Endothelial cell of umbilical vein (primary cell): ENCODE results near the gene CREB3. TPM values are rescaled to one million over a fixed set of nuclear protein-coding genes. Genes with fewer than 3 reads are reported as not detected.

ENCODE experiments used
- BruUV-seq: library from RNA; stranded (reverse); fragments of 400-500 nt; replicated peaks from 2 replicates; lab custom pipeline; 2021; lab: Mats Ljungman, UMichigan
- CTCF ChIA-PET: fragments of 300-600, 350-600 bp; sonication (Branson Sonifier 250); formaldehyde crosslinking; loops from one replicate; lab custom pipeline; 2021; ENCODE audit warnings: antibody characterized with exemption, inconsistent platforms; lab: Charles Lee
- POLR2A ChIA-PET: fragments of 300-600, 350-600 bp; sonication (Branson Sonifier 250); formaldehyde crosslinking; loops from one replicate; lab custom pipeline; 2021; ENCODE audit warnings: antibody characterized with exemption, inconsistent platforms; lab: Charles Lee
- DNase-seq: peaks from one replicate; pipeline ENCODE4 v3.0.0-alpha.2; 2011; ENCODE audit warnings: low read depth, low spot score
- FAIRE-seq: peaks from 2 replicates; lab custom pipeline; 2011; peaks lifted over from hg19 to GRCh38; lab: Jason Lieb, UNC
- H2AFZ ChIP-seq: 2 replicates; pipeline ENCODE4 v1.6.0; 2012; ENCODE audit warnings: low read depth, low read length, control low read depth, inconsistent platforms
- H3K27ac ChIP-seq: 2 replicates; pipeline ENCODE4 v1.5.1; 2011; ENCODE audit warnings: low read depth, mild to moderate bottlenecking, control low read depth, low read length, moderate library complexity; ENCODE audit not compliant: insufficient read depth
- H3K27me3 ChIP-seq, 2 experiments: 2 replicates each; pipeline versions ENCODE4 v1.6.0 to v1.6.1; 2011; ENCODE audit warnings: low read length in 2 of 2, mixed read lengths in 1 of 2; ENCODE audit not compliant: control insufficient read depth in 2 of 2, insufficient read depth in 2 of 2
- H3K36me3 ChIP-seq, 2 experiments: 2 replicates in 1 of 2; 3 replicates in 1 of 2; pipeline ENCODE4 v1.5.1; 2011; ENCODE audit warnings: low read length in 2 of 2, mild to moderate bottlenecking in 1 of 2, moderate library complexity in 1 of 2; ENCODE audit not compliant: control insufficient read depth in 2 of 2, insufficient read depth in 2 of 2; ENCODE audit errors: extremely low read depth in 1 of 2
- H3K4me1 ChIP-seq: 3 replicates; pipeline ENCODE4 v1.5.1; 2011; ENCODE audit warnings: mild to moderate bottlenecking, low read length; ENCODE audit not compliant: control insufficient read depth, insufficient read depth; ENCODE audit errors: extremely low read depth
- H3K4me2 ChIP-seq: 2 replicates; pipeline ENCODE4 v1.6.1; 2011; ENCODE audit warnings: low read length, control low read depth, mixed read lengths; ENCODE audit not compliant: insufficient read depth
- H3K4me3 ChIP-seq, 3 experiments: fragments of 200-600 bp in 1 of 3; sonication (generic), shearing (Covaris generic) in 1 of 3; replicated peaks in 1 of 3; 2 replicates each; pipeline ENCODE4 v1.5.1; 2011 to 2016; ENCODE audit warnings: control low read depth in 3 of 3, low read length in 3 of 3, mild to moderate bottlenecking in 2 of 3, inconsistent platforms in 1 of 3, low read depth in 1 of 3, moderate library complexity in 1 of 3; ENCODE audit not compliant: insufficient read depth in 1 of 3
- H3K79me2 ChIP-seq: 2 replicates; pipeline ENCODE4 v1.6.0; 2012; ENCODE audit warnings: low read length, inconsistent platforms; ENCODE audit not compliant: control insufficient read depth, insufficient read depth
- H3K9ac ChIP-seq: replicated peaks from 2 replicates; pipeline ENCODE3; 2011; ENCODE audit warnings: low read length, control low read depth; ENCODE audit not compliant: insufficient read depth; ENCODE audit errors: extremely low read depth
- H3K9me1 ChIP-seq: replicated peaks from 3 replicates; pipeline ENCODE4 v1.6.0; 2011; ENCODE audit warnings: mild to moderate bottlenecking, low read length; ENCODE audit not compliant: control insufficient read depth, insufficient read depth; ENCODE audit errors: extremely low read depth
- H3K9me3 ChIP-seq: replicated peaks from 2 replicates; pipeline ENCODE4 v1.5.1; 2012; ENCODE audit warnings: low read length, inconsistent platforms; ENCODE audit not compliant: control insufficient read depth, insufficient read depth
- H4K20me1 ChIP-seq: replicated peaks from 2 replicates; pipeline ENCODE3; 2011; ENCODE audit warnings: mild to moderate bottlenecking, low read length; ENCODE audit not compliant: control insufficient read depth, insufficient read depth; ENCODE audit errors: extremely low read depth
- EZH2 ChIP-seq: IDR thresholded peaks from 2 replicates; pipeline ENCODE4 v1.6.1; 2012; ENCODE audit warnings: borderline replicate concordance, low read depth, mild to moderate bottlenecking, moderate library complexity, low read length, inconsistent platforms; ENCODE audit not compliant: severe bottlenecking
- FOS ChIP-seq: IDR thresholded peaks from 2 replicates; pipeline ENCODE4 v1.6.1; 2011; ENCODE audit warnings: mild to moderate bottlenecking, low read length, moderate library complexity, borderline replicate concordance; ENCODE audit not compliant: insufficient read depth
- GATA2 ChIP-seq: IDR thresholded peaks from 2 replicates; pipeline ENCODE4 v1.7.0; 2011; ENCODE audit warnings: low read depth, mild to moderate bottlenecking, moderate library complexity, mixed read lengths, low read length; ENCODE audit not compliant: insufficient read length, insufficient read depth
- JUN ChIP-seq: IDR thresholded peaks from 2 replicates; pipeline ENCODE4 v1.6.1; 2011; ENCODE audit warnings: borderline replicate concordance, low read depth; ENCODE audit not compliant: insufficient read length, insufficient read depth
- MYC ChIP-seq: IDR thresholded peaks from one replicate; pipeline ENCODE4 v1.6.1; 2011; ENCODE audit warnings: mild to moderate bottlenecking, low read depth, low read length
- POLR2A ChIP-seq: IDR thresholded peaks from 2 replicates; pipeline ENCODE4 v1.6.1; 2012; ENCODE audit warnings: low read depth, mild to moderate bottlenecking, control low read depth, low read length
- POLR2AphosphoS5 ChIP-seq: IDR thresholded peaks from 2 replicates; pipeline ENCODE4 v1.6.1; 2012; ENCODE audit warnings: low read depth, mild to moderate bottlenecking, control low read depth, low read length, moderate library complexity; ENCODE audit not compliant: insufficient read depth
- dilution Hi-C: fragments of 300-500 bp; cut with MboI; formaldehyde crosslinking; loops from one replicate; pipeline ENCODE4 v1.15.0; 2019; ENCODE audit warnings: low sequenced_read_pairs; ENCODE audit not compliant: extremely low pct_ligation_motif_present
- intact Hi-C: fragments of 100-400 bp; cut with micrococcal nuclease; formaldehyde crosslinking; loops from one replicate; pipeline ENCODE4 v1.10.0; 2022
- polyA plus RNA-seq, 4 experiments: library from polyadenylated mRNA; depleted of rRNA in 3 of 4; stranded (reverse) in 3 of 4; unstranded in 1 of 4; fragments of >200 nt; gene quantifications; 2 replicates each; pipeline versions ENCODE4 v1.2.1 to v1.2.3, GENCODE V29; 2011 to 2012; ENCODE audit warnings: missing spikeins in 1 of 4
- total RNA-seq: library from RNA; stranded (reverse); gene quantifications from 2 replicates; pipeline ENCODE4 v1.2.3, GENCODE V29; 2021
- TF ChIP-seq, protein P1 (sequence below): IDR thresholded peaks from 2 replicates; pipeline ENCODE4 v1.6.1; 2011; ENCODE audit not compliant: insufficient read depth, insufficient read length
- TF ChIP-seq, protein P2 (sequence below), 2 donors: IDR thresholded peaks; 1 replicate in 1 of 2; 2 replicates in 1 of 2; pipeline ENCODE4 v1.5.1; 2011; ENCODE audit warnings: low read length in 2 of 2, mild to moderate bottlenecking in 2 of 2, moderate library complexity in 2 of 2, control low read depth in 1 of 2, inconsistent platforms in 1 of 2, low read depth in 1 of 2; ENCODE audit not compliant: insufficient read depth in 1 of 2; ENCODE audit errors: extremely low read depth in 1 of 2

CREB3 gene
- total and polyA plus RNA-seq, 2 donors (not counting 3 experiments of a cell fraction or from before 2014, with no cell fraction given), result 39.8 to 52.1 TPM

- BruUV-seq, result no TSS peak
- Histone ChIP-seq H3K9ac (peak overlapping the region; percentile 66), H3K9me3 (no peaks in the 10 kb centered on the region), H3K27me3 (no peaks in the 10 kb centered on the region), H3K79me2 (peaks cover 80% of the 10 kb centered on the region), H3K27ac (peak overlapping the region; percentile 78), H3K36me3 (peaks cover 13 to 16% of the 10 kb centered on the region in 2 experiments), H3K4me1 (peaks cover 60% of the 10 kb centered on the region), H3K4me3 (peak overlapping the region in 2 of 3 experiments; percentile 9 to 79), H3K4me2 (peak overlapping the region; percentile 97), H2AFZ (no peak overlapping the region), H4K20me1 (no peaks in the 10 kb centered on the region), H3K9me1 (no peaks in the 10 kb centered on the region)
- TF ChIP-seq POLR2AphosphoS5, result no peak
- TF ChIP-seq POLR2A, result no peak
- TF ChIP-seq, protein P1, sequence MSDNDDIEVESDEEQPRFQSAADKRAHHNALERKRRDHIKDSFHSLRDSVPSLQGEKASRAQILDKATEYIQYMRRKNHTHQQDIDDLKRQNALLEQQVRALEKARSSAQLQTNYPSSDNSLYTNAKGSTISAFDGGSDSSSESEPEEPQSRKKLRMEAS, result no peak
- no peak for TF ChIP-seq FOS
- no peak for TF ChIP-seq GATA2
- no peak for TF ChIP-seq MYC
- TF ChIP-seq JUN, result no peak
- TF ChIP-seq, protein P2, sequence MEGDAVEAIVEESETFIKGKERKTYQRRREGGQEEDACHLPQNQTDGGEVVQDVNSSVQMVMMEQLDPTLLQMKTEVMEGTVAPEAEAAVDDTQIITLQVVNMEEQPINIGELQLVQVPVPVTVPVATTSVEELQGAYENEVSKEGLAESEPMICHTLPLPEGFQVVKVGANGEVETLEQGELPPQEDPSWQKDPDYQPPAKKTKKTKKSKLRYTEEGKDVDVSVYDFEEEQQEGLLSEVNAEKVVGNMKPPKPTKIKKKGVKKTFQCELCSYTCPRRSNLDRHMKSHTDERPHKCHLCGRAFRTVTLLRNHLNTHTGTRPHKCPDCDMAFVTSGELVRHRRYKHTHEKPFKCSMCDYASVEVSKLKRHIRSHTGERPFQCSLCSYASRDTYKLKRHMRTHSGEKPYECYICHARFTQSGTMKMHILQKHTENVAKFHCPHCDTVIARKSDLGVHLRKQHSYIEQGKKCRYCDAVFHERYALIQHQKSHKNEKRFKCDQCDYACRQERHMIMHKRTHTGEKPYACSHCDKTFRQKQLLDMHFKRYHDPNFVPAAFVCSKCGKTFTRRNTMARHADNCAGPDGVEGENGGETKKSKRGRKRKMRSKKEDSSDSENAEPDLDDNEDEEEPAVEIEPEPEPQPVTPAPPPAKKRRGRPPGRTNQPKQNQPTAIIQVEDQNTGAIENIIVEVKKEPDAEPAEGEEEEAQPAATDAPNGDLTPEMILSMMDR (IDR thresholded peaks at IDR 0.05; ENCODE audit: extremely low read depth in 1 of 2, insufficient read depth in 1 of 2, low read depth in 1 of 2, low read length in 2 of 2), result no peak
- TF ChIP-seq EZH2, result no peak
- ChIA-PET POLR2A (no interaction called here), CTCF (interaction anchor here (1.0 to 4.1 kb wide), 10 partner anchors 16 to 177 kb away, joined by 3 to 52 read pairs (median 10); partner anchors contain the start of genes GBA2, HRCT1, RGP1 and TPM2)
- DNase-seq, result no peak
- intact Hi-C loops (loop anchor here (1.0 to 5.0 kb wide), 2 partner anchors 72 to 153 kb away; no protein-coding TSS in a partner anchor), dilution Hi-C loops (no loop called here)
- FAIRE-seq, result no peak
Observed at GRCh38 chr9:35729101-35729500, 3.4 kb upstream of the CREB3 start.
